ENCODE results near the gene ZC3H12A. TPM values are rescaled to one million over a fixed set of nuclear protein-coding genes. Genes with fewer than 3 reads are reported as not detected.
A peak's percentile ranks its signal among the peaks of the same experiment; 100 is the strongest.

Gene ZC3H12A
- total and polyA plus RNA-seq, 2 experiments from 2014 or later, result 9.0 to 9.3 TPM

GRCh38 chr1:37482796-37483744 lies 8.7 kb downstream of the ZC3H12A start:
- no peak overlapping the region for H2AFZ ChIP-seq
- no peaks in the 10 kb centered on the region for H3K36me3 ChIP-seq (ENCODE audit: insufficient read depth)
- ATAC-seq, result no peak
- H3K36me3 Mint-ChIP-seq (ENCODE audit: low read depth), result peaks cover 38% of the 10 kb centered on the region
- no peak overlapping the region for H3K4me3 ChIP-seq
- H3K4me3 Mint-ChIP-seq, result no peak overlapping the region
- no peaks in the 10 kb centered on the region; the same call in 1 of the 2 replicates for H4K20me1 ChIP-seq (replicated peaks; ENCODE audit: insufficient read depth)
- no peaks in the 10 kb centered on the region for H3K9me3 Mint-ChIP-seq
- TF ChIP-seq POLR2AphosphoS5 (IDR thresholded peaks at IDR 0.05; ENCODE audit: low read depth), result no peak
- TF ChIP-seq CREB1 (CRISPR knock-in tag; IDR thresholded peaks at IDR 0.05; ENCODE audit: low read depth), result no peak
- TF ChIP-seq JUNB (IDR thresholded peaks at IDR 0.05; ENCODE audit: unreplicated experiment), result no peak
- TF ChIP-seq EZH2phosphoT487 (IDR thresholded peaks at IDR 0.05; ENCODE audit: unreplicated experiment), result no peak
- TF ChIP-seq NANOG (IDR thresholded peaks at IDR 0.05; ENCODE audit: borderline replicate concordance), result no peak
- no peak for TF ChIP-seq ZNF114 (CRISPR knock-in tag; IDR thresholded peaks at IDR 0.05)
- TF ChIP-seq EZH2 (IDR thresholded peaks at IDR 0.05; ENCODE audit: low read depth, unreplicated experiment), result no peak
- TF ChIP-seq CTCF (conservative IDR thresholded peaks at IDR 0.05; ENCODE audit: low read depth in 2 of 2), result no peak
- H3K4me1 Mint-ChIP-seq, result peaks cover 25% of the 10 kb centered on the region
- H3K4me1 ChIP-seq (ENCODE audit: insufficient read depth), result peaks cover 14% of the 10 kb centered on the region; the same call in 1 of the 2 replicates
- peaks cover 11% of the 10 kb centered on the region for H3K27me3 Mint-ChIP-seq (ENCODE audit: insufficient read depth, low read depth, poor library complexity)
- H3K79me2 ChIP-seq (replicated peaks; ENCODE audit: insufficient read depth), result peaks cover 13% of the 10 kb centered on the region
- H3K9me2 ChIP-seq (ENCODE audit: insufficient read depth), result no peaks in the 10 kb centered on the region
- H3F3A ChIP-seq (replicated peaks; ENCODE audit: low read depth), result 0 out of 2 replicates have a peak, but pooled peaks cover 9% of the 10 kb centered on the region
- H3K27ac ChIP-seq (ENCODE audit: low read depth), result no peak overlapping the region
- H3K27ac Mint-ChIP-seq, result no peak overlapping the region
- H3K27me3 ChIP-seq (ENCODE audit: insufficient read depth), result no peaks in the 10 kb centered on the region
- H3K4me2 ChIP-seq, result no peak overlapping the region
- DNase-seq (ENCODE audit: low spot score), result no peak

GRCh38 chr1:37483785-37484184 lies 9.4 kb downstream of the ZC3H12A start:
- Mint-ChIP-seq H3K36me3 (ENCODE audit: low read depth) (peaks cover 36% of the 10 kb centered on the region), H3K27ac (peak overlapping the region; percentile 4; the same call in 1 of the 2 replicates), H3K4me3 (no peak overlapping the region), H3K4me1 (peaks cover 19% of the 10 kb centered on the region), H3K9me3 (no peaks in the 10 kb centered on the region), H3K27me3 (ENCODE audit: insufficient read depth, low read depth, poor library complexity) (peaks cover 11% of the 10 kb centered on the region)
- no peak for ATAC-seq
- H3K9me2 ChIP-seq (ENCODE audit: insufficient read depth), result no peaks in the 10 kb centered on the region
- no peaks in the 10 kb centered on the region; the same call in 1 of the 2 replicates for H4K20me1 ChIP-seq (replicated peaks; ENCODE audit: insufficient read depth)
- H3K4me1 ChIP-seq (ENCODE audit: insufficient read depth), result peaks cover 13% of the 10 kb centered on the region; the same call in 1 of the 2 replicates
- H2AFZ ChIP-seq, result no peak overlapping the region
- 0 out of 2 replicates have a peak overlapping the region, but pooled peaks have one; percentile 19 for H3K27ac ChIP-seq (ENCODE audit: low read depth)
- peaks cover 6% of the 10 kb centered on the region; the same call in 1 of the 2 replicates for H3K79me2 ChIP-seq (replicated peaks; ENCODE audit: insufficient read depth)
- no peaks in the 10 kb centered on the region for H3K36me3 ChIP-seq (ENCODE audit: insufficient read depth)
- H3K4me2 ChIP-seq, result no peak overlapping the region
- H3K4me3 ChIP-seq, result no peak overlapping the region
- H3K27me3 ChIP-seq (ENCODE audit: insufficient read depth), result no peaks in the 10 kb centered on the region
- H3F3A ChIP-seq (replicated peaks; ENCODE audit: low read depth), result 0 out of 2 replicates have a peak, but pooled peaks cover 9% of the 10 kb centered on the region
- DNase-seq (ENCODE audit: low spot score), result no peak
- TF ChIP-seq STAT1 (IDR thresholded peaks at IDR 0.05; ENCODE audit: unreplicated experiment) (no peak), NANOG (IDR thresholded peaks at IDR 0.05; ENCODE audit: borderline replicate concordance) (no peak), ZNF462 (CRISPR knock-in tag; IDR thresholded peaks at IDR 0.05) (no peak), CREB1 (CRISPR knock-in tag; IDR thresholded peaks at IDR 0.05; ENCODE audit: low read depth) (no peak), EZH2 (IDR thresholded peaks at IDR 0.05; ENCODE audit: low read depth, unreplicated experiment) (no peak), ZNF114 (CRISPR knock-in tag; IDR thresholded peaks at IDR 0.05) (no peak)

Measured in GM23338 (cell line).